HepG2 (cell line): ENCODE data around the gene NPY. TPM values are rescaled to one million over a fixed set of nuclear protein-coding genes. Genes with fewer than 3 reads are reported as not detected.

Source experiments
- ATAC-seq: fragments of 200-7000 bp; cut with Tn5 transposase; 3 replicates; pipeline ENCODE4 v1.9.1; 2020; ENCODE audit warnings: mild to moderate bottlenecking, moderate library complexity
- BruUV-seq: library from RNA; stranded (reverse); fragments of 400-500 nt; replicated peaks from 2 replicates; lab custom pipeline; 2021; lab: Mats Ljungman, UMichigan
- CTCF ChIA-PET: fragments of 300-600 bp; formaldehyde crosslinking; extraction: SDS; loops from one replicate; lab custom pipeline; 2021; ENCODE audit warnings: low total read pairs, inconsistent platforms, low intra/inter-chr PET ratio; lab: Yijun Ruan, JAX
- POLR2A ChIA-PET: fragments of 350-600 bp; sonication (Branson Sonifier 250); formaldehyde crosslinking; loops from one replicate; lab custom pipeline; 2020; ENCODE audit warnings: antibody characterized with exemption, inconsistent platforms; lab: Yijun Ruan, JAX
- DNase-seq: peaks from one replicate; pipeline ENCODE4 v3.0.0-alpha.2; 2015; ENCODE audit warnings: low spot score
- FAIRE-seq: peaks from 3 replicates; lab custom pipeline; 2011; peaks lifted over from hg19 to GRCh38; lab: Jason Lieb, UNC
- H2AFZ ChIP-seq: one replicate; pipeline ENCODE4 v1.6.1; 2011; ENCODE audit warnings: low read length, inconsistent platforms
- H3K27ac ChIP-seq: fragments of 300-600 bp; 3 replicates; pipeline ENCODE4 v1.8.0; 2011; ENCODE audit warnings: mixed run types, mild to moderate bottlenecking, mixed read lengths, low read length, inconsistent platforms; ENCODE audit not compliant: insufficient read depth; ENCODE audit errors: extremely low read length
- H3K27me3 ChIP-seq, 2 experiments: fragments of 200-600 bp in 1 of 2; 2 replicates in 1 of 2; 3 replicates in 1 of 2; pipeline versions ENCODE4 v1.6.0 to v1.8.0; 2011; ENCODE audit warnings: low read length in 2 of 2, mild to moderate bottlenecking in 2 of 2, moderate library complexity in 2 of 2, inconsistent platforms in 1 of 2; ENCODE audit not compliant: insufficient read depth in 2 of 2, control insufficient read depth in 1 of 2
- H3K36me3 ChIP-seq, 2 experiments: fragments of 200-600 bp in 1 of 2; replicated peaks in 1 of 2; 2 replicates in 1 of 2; 3 replicates in 1 of 2; pipeline versions ENCODE4 v1.5.1 to v1.8.0; 2011; ENCODE audit warnings: low read length in 2 of 2, inconsistent platforms in 1 of 2; ENCODE audit not compliant: insufficient read depth in 2 of 2, control insufficient read depth in 1 of 2
- H3K4me1 ChIP-seq: 2 replicates; pipeline ENCODE4 v1.5.1; 2012; ENCODE audit warnings: low read length, inconsistent platforms; ENCODE audit not compliant: insufficient read depth
- H3K4me2 ChIP-seq: 2 replicates; pipeline ENCODE4 v1.6.0; 2011; ENCODE audit warnings: low read depth, low read length, inconsistent platforms
- H3K4me3 ChIP-seq, 3 experiments: fragments of 200-600 bp in 1 of 3; sonication (generic), shearing (Covaris generic) in 1 of 3; replicated peaks in 1 of 3; 2 replicates each; pipeline ENCODE4 v1.5.1; 2011 to 2016; ENCODE audit warnings: low read length in 3 of 3, inconsistent platforms in 2 of 3, low read depth in 2 of 3, mild to moderate bottlenecking in 2 of 3, control low read depth in 1 of 3, mixed read lengths in 1 of 3; ENCODE audit not compliant: insufficient read depth in 1 of 3
- H3K79me2 ChIP-seq: one replicate; pipeline ENCODE4 v1.6.1; 2011; ENCODE audit warnings: low read length, inconsistent platforms; ENCODE audit not compliant: insufficient read depth
- H3K9ac ChIP-seq: 2 replicates; pipeline ENCODE4 v1.6.0; 2011; ENCODE audit warnings: mild to moderate bottlenecking, low read depth, low read length, inconsistent platforms; ENCODE audit not compliant: insufficient read depth
- H3K9me3 ChIP-seq: 2 replicates; pipeline ENCODE4 v1.5.1; 2012; ENCODE audit warnings: mild to moderate bottlenecking, low read length
- H4K20me1 ChIP-seq: 2 replicates; pipeline ENCODE4 v1.6.0; 2011; ENCODE audit warnings: inconsistent platforms, mild to moderate bottlenecking, low read length, moderate library complexity; ENCODE audit not compliant: insufficient read depth
- ARNTL ChIP-seq: sonication (generic); formaldehyde crosslinking; IDR thresholded peaks from 2 replicates; pipeline ENCODE4 v1.4.0; 2020; ENCODE audit warnings: mild to moderate bottlenecking, missing genetic modification reagents
- DZIP1 ChIP-seq: sonication (generic); formaldehyde crosslinking; IDR thresholded peaks from 2 replicates; pipeline ENCODE4 v1.5.0; 2020; ENCODE audit warnings: mild to moderate bottlenecking, missing genetic modification reagents
- HNF4A ChIP-seq: sonication (generic); formaldehyde crosslinking; IDR thresholded peaks from 2 replicates; pipeline ENCODE4 v1.4.0; 2020; ENCODE audit warnings: missing genetic modification reagents
- MAFG ChIP-seq: sonication (generic); formaldehyde crosslinking; IDR thresholded peaks from 2 replicates; pipeline ENCODE4 v1.5.1; 2020; ENCODE audit warnings: mild to moderate bottlenecking, missing genetic modification reagents
- NAIF1 ChIP-seq: sonication (generic); formaldehyde crosslinking; IDR thresholded peaks from 2 replicates; pipeline ENCODE4 v1.5.0; 2020; ENCODE audit warnings: mild to moderate bottlenecking, missing genetic modification reagents, borderline replicate concordance
- NFKBIZ ChIP-seq: IDR thresholded peaks from 2 replicates; pipeline ENCODE4 v1.6.1; 2018; ENCODE audit warnings: missing genetic modification reagents, missing compliant biosample characterization
- POLR2AphosphoS2 ChIP-seq: IDR thresholded peaks from 2 replicates; pipeline ENCODE4 v1.6.1; 2011; ENCODE audit warnings: low read depth, low read length, improper control_type of control experiment
- POLR2G ChIP-seq: fragments of 200-400 bp; formaldehyde crosslinking; IDR thresholded peaks from 2 replicates; pipeline ENCODE4 v1.6.1; 2018; ENCODE audit warnings: mild to moderate bottlenecking, low read depth, low read length, moderate library complexity
- SP2 ChIP-seq: sonication (generic); formaldehyde crosslinking; IDR thresholded peaks from 2 replicates; pipeline ENCODE4 v1.5.1; 2020; ENCODE audit warnings: mild to moderate bottlenecking, missing genetic modification reagents
- SRSF4 ChIP-seq: fragments of 200-400 bp; formaldehyde crosslinking; IDR thresholded peaks from one replicate; pipeline ENCODE4 v1.6.1; 2018; ENCODE audit warnings: mild to moderate bottlenecking, low read depth, low read length, moderate library complexity; ENCODE audit not compliant: poor library complexity, severe bottlenecking
- SRY ChIP-seq: sonication (generic); formaldehyde crosslinking; IDR thresholded peaks from 2 replicates; pipeline ENCODE4 v1.8.0; 2022; ENCODE audit warnings: mild to moderate bottlenecking, missing genetic modification reagents
- TAF1 ChIP-seq: sonication (generic); formaldehyde crosslinking; IDR thresholded peaks from 2 replicates; pipeline ENCODE4 v1.4.0; 2020; ENCODE audit warnings: missing genetic modification reagents
- TEAD3 ChIP-seq: optimal IDR thresholded peaks from 2 replicates; pipeline ENCODE3; 2016; ENCODE audit warnings: borderline replicate concordance
- ZNF253 ChIP-seq: sonication (generic); formaldehyde crosslinking; IDR thresholded peaks from 2 replicates; pipeline ENCODE4 v1.8.0; 2022; ENCODE audit warnings: mild to moderate bottlenecking, missing genetic modification reagents, borderline replicate concordance
- ZNF709 ChIP-seq: sonication (generic); formaldehyde crosslinking; IDR thresholded peaks from 2 replicates; pipeline ENCODE4 v1.5.0; 2020; ENCODE audit warnings: mild to moderate bottlenecking, missing genetic modification reagents
- ZNF724P ChIP-seq: sonication (generic); formaldehyde crosslinking; IDR thresholded peaks from 2 replicates; pipeline ENCODE4 v1.8.0; 2022; ENCODE audit warnings: missing genetic modification reagents, borderline replicate concordance
- WGBS: methylation state at CpG from one replicate; pipeline ENCODE4 v1.1.6; 2017; ENCODE audit warnings: low lambda C conversion rate; 5-methylcytosine and 5-hydroxymethylcytosine counted together
- in situ Hi-C: cut with HindIII; loops from 2 replicates; pipeline ENCODE4 v1.10.0; 2017; ENCODE audit warnings: low pct_unique_long_range_greater_than_20kb; ENCODE audit not compliant: extremely low pct_ligation_motif_present
- intact Hi-C: fragments of 100-400 bp; cut with micrococcal nuclease; formaldehyde crosslinking; loops from one replicate; pipeline ENCODE4 v1.10.0; 2022; ENCODE audit not compliant: unreplicated experiment
- polyA plus RNA-seq, 8 experiments: library from polyadenylated mRNA; depleted of rRNA in 3 of 8; stranded (reverse) in 7 of 8; unstranded in 1 of 8; fragments of >200 nt; fragmentation: Illumina TruSeq in 4 of 8; extraction: Trizol in 4 of 8; gene quantifications; 2 replicates each; pipeline versions ENCODE4 v1.2.1 to v1.2.3, GENCODE V29; 2011 to 2016; ENCODE audit warnings: low read depth in 4 of 8, missing spikeins in 1 of 8, mixed read lengths in 1 of 8; ENCODE audit not compliant: insufficient read depth in 1 of 8
- total RNA-seq, 5 experiments: library from RNA; depleted of rRNA; stranded (reverse); fragments of >200 nt; fragmentation: Illumina TruSeq; extraction: Trizol; gene quantifications; 2 replicates each; pipeline ENCODE4 v1.2.3, GENCODE V29; 2016; ENCODE audit warnings: low read depth in 1 of 5

Gene NPY
- total and polyA plus RNA-seq, 2 of the 13 experiments (the other 11 are each of a cell fraction or from before 2014, with no cell fraction given), result not detected

- no peaks in the 10 kb centered on the region for H3K4me1 ChIP-seq
- H3K4me3 ChIP-seq, result no peak overlapping the region
- CTCF ChIA-PET, result no interaction called here
Measured at GRCh38 chr7:24307326-24307725, 23.3 kb downstream of the NPY start.

More at GRCh38 chr7:24307326-24307725, 23.3 kb downstream of the NPY start:
- H2AFZ ChIP-seq, result no peak overlapping the region
- no peak overlapping the region for H3K4me2 ChIP-seq
- no peak overlapping the region for H3K27ac ChIP-seq
- no peak overlapping the region for H3K9ac ChIP-seq
- in situ Hi-C loops, result no loop called here
- TF ChIP-seq NAIF1 (CRISPR knock-in tag) (no peak), SRY (CRISPR knock-in tag) (no peak), ZNF709 (CRISPR knock-in tag) (no peak), SP2 (CRISPR knock-in tag) (no peak), NFKBIZ (CRISPR knock-in tag) (no peak), POLR2AphosphoS2 (no peak), SRSF4 (no peak), MAFG (CRISPR knock-in tag) (no peak), HNF4A (no peak), TEAD3 (no peak), ARNTL (no peak), POLR2G (no peak), ZNF253 (no peak), DZIP1 (no peak), ZNF724P (CRISPR knock-in tag) (no peak), TAF1 (no peak)
- TF ChIP-seq, all 625 proteins: peak for 0
- FAIRE-seq (no peak), DNase-seq (no peak), ATAC-seq (no peak)
- Histone ChIP-seq H3K9me3 (no peaks in the 10 kb centered on the region), H3K27me3 (0 out of 5 replicates have a peak, but pooled peaks cover 0 to 1% of the 10 kb centered on the region in 2 experiments), H4K20me1 (no peaks in the 10 kb centered on the region), H3K36me3 (no peaks in the 10 kb centered on the region), H3K79me2 (no peaks in the 10 kb centered on the region)
- WGBS, result 3% methylated on average over 3 of the region's 3 CpGs
- no TSS peak for BruUV-seq
- POLR2A ChIA-PET, result no interaction called here
- intact Hi-C loops, result no loop called here
